ENCODE data around the gene RBCK1.

The RBCK1 gene

GRCh38 chr20:432208-432607, 24.1 kb downstream of the RBCK1 start:
- H3K27ac ChIP-seq (ENCODE audit: low read length) = no peak overlapping the region
- peaks cover 4% of the 10 kb centered on the region; the same call in 1 of the 2 replicates for H3K4me1 ChIP-seq (ENCODE audit: control insufficient read depth, insufficient read depth, low read length)
- no peak for DNase-seq (ENCODE audit: low read depth, low spot score)
- no peaks in the 10 kb centered on the region for H3K9me3 ChIP-seq (ENCODE audit: control insufficient read depth, insufficient read depth, low read length)
- WGBS (ENCODE audit: insufficient coverage, insufficient read length) = no CpG with 5 or more reads among the region's 13 CpGs
- no peaks in the 10 kb centered on the region for H3K27me3 ChIP-seq (ENCODE audit: control insufficient read depth, insufficient read depth, low read length)
- H3K4me3 ChIP-seq (ENCODE audit: low read length) = no peak overlapping the region
- peaks cover 17% of the 10 kb centered on the region for H3K36me3 ChIP-seq (ENCODE audit: control insufficient read depth, insufficient read depth, low read length)

DNA sequence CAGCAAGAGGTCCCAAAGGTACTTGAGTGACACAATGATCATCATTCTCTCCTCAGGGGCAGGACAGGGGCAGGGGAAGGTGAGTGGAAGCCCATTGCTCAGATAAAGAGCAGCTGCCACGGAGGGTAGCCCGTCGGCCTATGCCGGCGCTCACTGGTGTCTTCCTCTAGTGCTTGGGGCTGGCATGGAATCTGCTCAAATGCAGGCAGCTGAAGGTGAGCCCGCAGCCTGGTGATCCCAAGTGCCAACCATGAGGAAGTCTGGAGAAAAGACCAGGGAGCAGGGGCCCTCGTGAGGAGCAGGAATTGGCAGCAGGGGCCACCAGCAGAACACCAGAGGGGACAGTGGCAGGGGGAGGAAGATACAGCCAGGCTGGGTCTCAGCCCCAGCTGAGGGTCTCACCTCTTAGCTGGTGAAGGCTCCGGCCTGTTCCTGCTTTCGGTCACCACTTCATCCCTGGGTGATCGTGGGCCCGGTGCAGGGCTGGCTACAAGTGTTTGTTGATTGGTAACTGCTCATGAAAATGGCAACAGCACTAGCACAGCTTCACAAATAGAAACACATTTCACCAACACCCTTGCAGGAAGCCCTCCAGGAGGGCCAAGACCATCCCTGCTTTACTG, 24.7 kb downstream of the RBCK1 start:
- peaks cover 4% of the 10 kb centered on the region; the same call in 1 of the 2 replicates for H3K4me1 ChIP-seq (ENCODE audit: control insufficient read depth, insufficient read depth, low read length)
- H3K27ac ChIP-seq (ENCODE audit: low read length) = no peak overlapping the region
- no CpG with 5 or more reads among the region's 11 CpGs for WGBS (ENCODE audit: insufficient coverage, insufficient read length)
- H3K36me3 ChIP-seq (ENCODE audit: control insufficient read depth, insufficient read depth, low read length) = peaks cover 15% of the 10 kb centered on the region
- H3K4me3 ChIP-seq (ENCODE audit: low read length) = no peak overlapping the region
- H3K27me3 ChIP-seq (ENCODE audit: control insufficient read depth, insufficient read depth, low read length) = no peaks in the 10 kb centered on the region
- H3K9me3 ChIP-seq (ENCODE audit: control insufficient read depth, insufficient read depth, low read length) = no peaks in the 10 kb centered on the region
- DNase-seq (ENCODE audit: low read depth, low spot score) = no peak

GRCh38 chr20:433300-433975, 25.3 kb downstream of the RBCK1 start:
- Histone ChIP-seq H3K27ac (ENCODE audit: low read length) (no peak overlapping the region), H3K9me3 (ENCODE audit: control insufficient read depth, insufficient read depth, low read length) (no peaks in the 10 kb centered on the region), H3K36me3 (ENCODE audit: control insufficient read depth, insufficient read depth, low read length) (peaks cover 15% of the 10 kb centered on the region), H3K27me3 (ENCODE audit: control insufficient read depth, insufficient read depth, low read length) (no peaks in the 10 kb centered on the region), H3K4me1 (ENCODE audit: control insufficient read depth, insufficient read depth, low read length) (peaks cover 4% of the 10 kb centered on the region; the same call in 1 of the 2 replicates), H3K4me3 (ENCODE audit: low read length) (no peak overlapping the region)
- no CpG with 5 or more reads among the region's 12 CpGs for WGBS (ENCODE audit: insufficient coverage, insufficient read length)
- DNase-seq (ENCODE audit: low read depth, low spot score) = no peak

DNA sequence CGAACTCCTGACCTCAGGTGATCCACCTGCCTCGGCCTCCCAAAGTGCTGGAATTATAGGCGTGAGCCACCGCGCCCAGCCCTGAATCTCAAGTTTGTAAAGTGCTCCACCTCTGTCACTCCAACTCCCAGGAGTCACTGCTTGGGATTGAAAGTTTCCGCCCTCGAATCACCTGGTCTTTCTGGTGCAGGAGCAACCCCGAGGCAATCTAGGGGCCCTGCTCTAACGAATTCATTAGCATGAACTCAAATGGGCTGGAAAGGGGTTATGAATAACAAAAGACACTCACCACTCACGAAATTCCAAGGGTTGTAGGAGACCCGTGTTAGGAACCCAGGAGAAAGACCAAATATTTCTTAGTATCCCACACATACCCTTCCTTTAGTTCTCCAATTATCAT, 26.1 kb downstream of the RBCK1 start:
- Histone ChIP-seq H3K9me3 (ENCODE audit: control insufficient read depth, insufficient read depth, low read length) (no peaks in the 10 kb centered on the region), H3K4me3 (ENCODE audit: low read length) (no peak overlapping the region), H3K36me3 (ENCODE audit: control insufficient read depth, insufficient read depth, low read length) (peaks cover 15% of the 10 kb centered on the region), H3K4me1 (ENCODE audit: control insufficient read depth, insufficient read depth, low read length) (peaks cover 4% of the 10 kb centered on the region; the same call in 1 of the 2 replicates), H3K27me3 (ENCODE audit: control insufficient read depth, insufficient read depth, low read length) (no peaks in the 10 kb centered on the region), H3K27ac (ENCODE audit: low read length) (no peak overlapping the region)
- WGBS (ENCODE audit: insufficient coverage, insufficient read length) = no CpG with 5 or more reads among the region's 11 CpGs
- peak; percentile 50 for DNase-seq (ENCODE audit: low read depth, low spot score)

DNA sequence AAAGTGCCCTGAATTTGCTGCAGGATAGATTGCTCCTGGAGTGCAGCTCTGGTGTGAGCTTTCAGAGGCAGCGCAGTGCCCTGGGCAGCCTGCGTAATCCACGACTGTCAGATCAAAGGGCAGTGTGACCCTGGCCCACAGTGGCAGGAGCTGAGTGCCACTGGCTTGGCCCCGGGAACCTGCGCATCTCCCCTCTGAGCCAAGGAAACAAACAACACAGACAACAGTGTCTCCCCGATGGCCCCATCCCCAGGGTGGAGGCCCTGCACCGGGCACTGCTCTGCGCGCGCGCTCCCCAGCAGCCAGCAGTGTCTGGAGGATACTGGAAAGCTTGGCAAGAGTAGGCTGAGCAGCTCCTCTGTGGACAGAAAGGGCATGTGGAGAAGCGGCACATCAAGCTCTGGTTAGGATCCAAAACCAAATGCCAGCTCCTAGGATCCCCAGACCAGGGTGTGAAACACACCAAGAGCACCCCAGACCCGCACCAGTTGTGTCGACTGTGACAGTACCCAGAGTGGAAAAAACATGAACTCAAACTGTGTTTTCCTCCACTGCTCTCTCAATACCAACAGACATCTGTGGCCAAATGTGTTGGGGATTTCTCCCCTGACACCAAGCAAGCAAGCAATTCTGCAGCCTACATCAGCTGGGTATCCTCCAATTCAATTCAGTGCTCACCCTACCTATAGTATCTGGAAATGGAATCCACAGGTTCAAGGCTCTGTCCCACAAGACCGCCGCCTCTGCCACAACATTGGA, 26.7 kb downstream of the RBCK1 start:
- no CpG with 5 or more reads among the region's 16 CpGs for WGBS (ENCODE audit: insufficient coverage, insufficient read length)
- peaks cover 12% of the 10 kb centered on the region for H3K36me3 ChIP-seq (ENCODE audit: control insufficient read depth, insufficient read depth, low read length)
- DNase-seq (ENCODE audit: low read depth, low spot score) = no peak
- peaks cover 4% of the 10 kb centered on the region; the same call in 1 of the 2 replicates for H3K4me1 ChIP-seq (ENCODE audit: control insufficient read depth, insufficient read depth, low read length)
- no peak overlapping the region for H3K27ac ChIP-seq (ENCODE audit: low read length)
- no peaks in the 10 kb centered on the region for H3K27me3 ChIP-seq (ENCODE audit: control insufficient read depth, insufficient read depth, low read length)
- H3K9me3 ChIP-seq (ENCODE audit: control insufficient read depth, insufficient read depth, low read length) = no peaks in the 10 kb centered on the region
- H3K4me3 ChIP-seq (ENCODE audit: low read length) = no peak overlapping the region

DNA sequence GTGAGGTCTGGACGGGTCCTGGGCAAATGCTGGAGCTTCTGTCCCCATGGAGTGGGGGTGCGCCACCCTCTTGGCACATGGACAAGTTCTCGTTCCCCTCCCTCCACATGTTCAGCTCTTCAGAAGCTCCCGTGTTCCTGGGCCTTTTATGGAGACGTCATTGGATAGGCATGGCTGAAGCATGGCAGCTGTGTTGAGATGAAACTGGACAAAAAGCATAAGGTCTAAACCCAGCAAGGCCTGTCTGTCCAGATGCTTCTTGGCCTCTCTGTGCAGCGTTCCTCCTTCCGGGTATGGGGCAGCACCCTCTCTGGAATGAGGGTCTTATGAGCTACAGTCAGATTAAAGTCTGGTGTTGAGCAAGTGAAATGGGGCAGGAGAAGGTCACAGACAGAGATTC, 27.5 kb downstream of the RBCK1 start:
- peaks cover 4% of the 10 kb centered on the region; the same call in 1 of the 2 replicates for H3K4me1 ChIP-seq (ENCODE audit: control insufficient read depth, insufficient read depth, low read length)

GRCh38 chr20:436476-436875, 28.4 kb downstream of the RBCK1 start:
- no peak for DNase-seq (ENCODE audit: low read depth, low spot score)
- Histone ChIP-seq H3K27ac (ENCODE audit: low read length) (no peak overlapping the region), H3K9me3 (ENCODE audit: control insufficient read depth, insufficient read depth, low read length) (no peaks in the 10 kb centered on the region), H3K27me3 (ENCODE audit: control insufficient read depth, insufficient read depth, low read length) (no peaks in the 10 kb centered on the region), H3K4me1 (ENCODE audit: control insufficient read depth, insufficient read depth, low read length) (peaks cover 4% of the 10 kb centered on the region; the same call in 1 of the 2 replicates), H3K36me3 (ENCODE audit: control insufficient read depth, insufficient read depth, low read length) (peaks cover 4% of the 10 kb centered on the region), H3K4me3 (ENCODE audit: low read length) (no peak overlapping the region)
- WGBS (ENCODE audit: insufficient coverage, insufficient read length) = no CpG with 5 or more reads among the region's 5 CpGs

More for the DNA sequence above, 27.5 kb downstream of the RBCK1 start:
- no peak for DNase-seq (ENCODE audit: low read depth, low spot score)
- Histone ChIP-seq H3K27me3 (ENCODE audit: control insufficient read depth, insufficient read depth, low read length) (no peaks in the 10 kb centered on the region), H3K9me3 (ENCODE audit: control insufficient read depth, insufficient read depth, low read length) (no peaks in the 10 kb centered on the region), H3K4me3 (ENCODE audit: low read length) (no peak overlapping the region), H3K36me3 (ENCODE audit: control insufficient read depth, insufficient read depth, low read length) (peaks cover 9% of the 10 kb centered on the region), H3K27ac (ENCODE audit: low read length) (no peak overlapping the region)
- no CpG with 5 or more reads among the region's 7 CpGs for WGBS (ENCODE audit: insufficient coverage, insufficient read length)

DNA sequence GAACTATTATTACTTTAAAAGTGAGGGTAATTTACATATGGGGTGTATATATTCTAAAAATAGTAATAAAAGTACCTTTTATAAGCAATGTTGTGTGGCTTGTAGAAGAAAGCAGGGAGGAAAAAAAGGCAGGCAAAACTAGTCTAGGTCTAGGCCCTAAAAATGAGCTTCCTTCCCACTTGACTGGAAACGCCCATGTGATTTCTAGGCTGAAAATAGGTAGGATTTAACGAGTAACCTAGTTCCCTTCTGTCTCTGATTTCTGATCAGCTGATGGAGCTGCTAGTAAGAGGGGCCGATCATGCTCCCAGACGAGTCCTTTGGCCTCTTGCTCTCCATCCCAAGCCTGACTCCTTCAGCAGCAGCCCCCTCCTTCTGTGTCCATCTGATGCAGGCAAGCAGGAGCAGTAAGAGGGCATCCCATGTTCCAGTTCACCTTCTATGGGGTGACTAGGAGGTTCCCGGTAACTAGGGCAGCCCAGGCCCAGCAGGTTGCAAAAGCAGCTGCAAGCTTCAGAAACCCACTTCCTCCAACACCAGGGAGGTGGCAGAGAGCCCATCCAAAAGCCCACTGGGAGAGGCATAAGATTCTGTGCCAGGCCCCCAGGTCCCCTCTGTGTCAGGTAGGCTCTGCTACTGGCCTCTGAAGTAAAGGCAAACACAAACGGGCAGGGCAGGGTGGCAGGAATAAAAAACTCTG, 29.8 kb downstream of the RBCK1 start:
- WGBS (ENCODE audit: insufficient coverage, insufficient read length) = no CpG with 5 or more reads among the region's 6 CpGs
- Histone ChIP-seq H3K36me3 (ENCODE audit: control insufficient read depth, insufficient read depth, low read length) (peaks cover 4% of the 10 kb centered on the region), H3K27ac (ENCODE audit: low read length) (no peak overlapping the region), H3K9me3 (ENCODE audit: control insufficient read depth, insufficient read depth, low read length) (no peaks in the 10 kb centered on the region), H3K27me3 (ENCODE audit: control insufficient read depth, insufficient read depth, low read length) (no peaks in the 10 kb centered on the region), H3K4me3 (ENCODE audit: low read length) (no peak overlapping the region), H3K4me1 (ENCODE audit: control insufficient read depth, insufficient read depth, low read length) (peaks cover 4% of the 10 kb centered on the region; the same call in 1 of the 2 replicates)
- DNase-seq (ENCODE audit: low read depth, low spot score) = no peak

GRCh38 chr20:438571-439469, 30.7 kb downstream of the RBCK1 start:
- no peak overlapping the region for H3K4me3 ChIP-seq (ENCODE audit: low read length)
- no peaks in the 10 kb centered on the region for H3K9me3 ChIP-seq (ENCODE audit: control insufficient read depth, insufficient read depth, low read length)
- DNase-seq (ENCODE audit: low read depth, low spot score) = no peak
- H3K27me3 ChIP-seq (ENCODE audit: control insufficient read depth, insufficient read depth, low read length) = no peaks in the 10 kb centered on the region
- H3K4me1 ChIP-seq (ENCODE audit: control insufficient read depth, insufficient read depth, low read length) = peaks cover 3% of the 10 kb centered on the region; the same call in 1 of the 2 replicates
- WGBS (ENCODE audit: insufficient coverage, insufficient read length) = no CpG with 5 or more reads among the region's 18 CpGs
- peaks cover 4% of the 10 kb centered on the region for H3K36me3 ChIP-seq (ENCODE audit: control insufficient read depth, insufficient read depth, low read length)
- H3K27ac ChIP-seq (ENCODE audit: low read length) = no peak overlapping the region

Measured in iPS DF 6.9 (cell line).